GM21423 (cell line): ENCODE results near the gene TBX1.
A peak's percentile ranks its signal among the peaks of the same experiment; 100 is the strongest.
"Not testable (repeated sequence)": the region's sequence is repeated elsewhere in the genome, so short reads cannot be mapped to it uniquely, and the experiment has no call there.

Experiments used
- ATAC-seq: cut with Tn5 transposase; IDR thresholded peaks from one replicate; pipeline ENCODE4 v1.9.1; 2021; ENCODE audit warnings: mild to moderate bottlenecking, moderate library complexity; ENCODE audit not compliant: unreplicated experiment

Gene TBX1

GRCh38 chr22:19763458-19764298, 3.1 kb downstream of the TBX1 start:
- no peak for ATAC-seq

- ATAC-seq: no peak
Observed at GRCh38 chr22:19764299-19764593, 3.7 kb downstream of the TBX1 start.

GRCh38 chr22:19764636-19765476, 4.3 kb downstream of the TBX1 start:
- ATAC-seq: no peak

DNA sequence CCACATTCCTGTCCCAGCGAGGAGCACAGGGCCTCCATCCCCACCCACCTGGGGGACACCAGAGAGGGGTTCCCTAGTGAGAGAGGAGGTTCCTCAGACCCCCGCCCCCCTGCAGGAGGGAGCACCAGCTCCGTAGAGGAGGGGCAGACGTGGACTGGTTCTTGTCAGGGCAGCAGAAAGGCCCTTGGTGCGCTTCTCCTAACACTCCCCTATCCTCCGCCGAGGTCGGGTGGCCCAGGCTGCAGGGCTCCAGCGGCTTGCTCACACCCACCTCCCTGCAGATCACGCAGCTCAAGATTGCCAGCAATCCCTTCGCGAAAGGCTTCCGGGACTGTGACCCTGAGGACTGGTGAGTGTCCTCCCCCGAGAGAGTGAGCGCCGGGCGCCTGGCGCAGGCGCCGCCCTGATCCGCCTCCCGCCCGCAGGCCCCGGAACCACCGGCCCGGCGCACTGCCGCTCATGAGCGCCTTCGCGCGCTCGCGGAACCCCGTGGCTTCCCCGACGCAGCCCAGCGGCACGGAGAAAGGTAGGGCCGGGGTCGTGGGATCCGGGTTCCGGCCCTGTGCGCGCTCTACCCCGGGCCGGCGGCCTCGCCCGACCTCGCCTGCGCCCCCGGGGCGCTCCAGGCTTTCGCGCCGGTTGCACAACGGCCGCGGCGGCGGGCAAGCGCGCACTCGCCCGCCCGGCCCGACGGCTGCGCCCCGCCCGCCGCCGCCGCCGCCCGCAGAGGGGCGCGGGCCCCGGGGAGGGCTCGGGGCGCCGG, 5.1 kb downstream of the TBX1 start:
- ATAC-seq: no peak

DNA sequence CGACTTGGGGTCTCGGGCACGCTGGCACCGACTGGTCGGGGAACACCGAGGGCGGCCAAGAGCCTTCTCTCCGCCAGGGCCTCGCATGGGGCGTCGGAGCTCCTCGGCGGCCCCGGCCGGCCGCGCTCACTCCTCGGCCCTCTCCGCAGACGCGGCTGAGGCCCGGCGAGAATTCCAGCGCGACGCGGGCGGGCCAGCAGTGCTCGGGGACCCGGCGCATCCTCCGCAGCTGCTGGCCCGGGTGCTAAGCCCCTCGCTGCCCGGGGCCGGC, 5.6 kb downstream of the TBX1 start:
- no peak for ATAC-seq

GRCh38 chr22:19766511-19767426, 6.2 kb downstream of the TBX1 start:
- no peak for ATAC-seq

DNA sequence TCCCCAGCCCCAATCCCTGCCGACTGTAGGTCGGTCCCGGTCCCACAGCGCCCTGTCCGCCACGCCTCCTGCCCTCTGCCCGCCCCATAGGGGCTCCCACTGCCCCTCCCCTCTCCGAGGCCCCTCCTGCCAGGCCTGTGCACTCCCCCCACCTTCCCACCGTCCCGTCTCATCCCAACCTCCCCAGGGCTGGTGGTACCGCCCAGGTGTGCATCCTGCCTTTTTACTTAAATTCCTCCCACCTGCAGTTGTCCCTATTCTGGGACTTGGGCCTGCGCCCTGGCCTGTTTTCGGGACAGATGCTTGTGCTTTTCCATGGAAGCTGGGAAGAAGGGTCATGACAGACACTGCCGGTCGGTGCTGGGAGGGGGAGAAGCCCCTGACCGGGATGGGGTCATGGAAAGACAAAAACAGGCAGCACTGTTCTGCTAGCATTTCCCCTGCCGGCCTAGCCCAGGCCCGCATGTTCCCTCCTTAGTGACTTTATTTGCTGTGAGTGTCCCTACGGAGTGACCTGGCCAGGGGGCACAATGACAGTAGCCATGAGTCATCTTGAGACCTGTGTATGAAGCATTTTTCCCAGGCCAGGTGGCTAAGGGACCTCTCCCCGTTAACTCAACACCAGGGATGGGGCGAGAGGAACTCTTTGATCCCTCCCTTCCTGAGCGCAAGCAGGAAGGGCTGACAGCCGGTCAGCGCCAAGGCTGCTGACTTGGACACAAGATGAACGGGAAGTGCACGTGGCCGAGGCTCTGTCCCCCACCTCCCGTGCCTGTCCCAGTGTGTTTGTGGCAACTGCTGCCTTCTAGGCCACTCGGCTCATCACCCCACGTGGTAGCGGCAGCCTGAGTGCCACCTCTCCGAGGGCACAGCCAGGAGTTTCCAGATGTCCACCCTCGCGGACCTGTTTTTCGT, 7.1 kb downstream of the TBX1 start:
- ATAC-seq: no peak

DNA sequence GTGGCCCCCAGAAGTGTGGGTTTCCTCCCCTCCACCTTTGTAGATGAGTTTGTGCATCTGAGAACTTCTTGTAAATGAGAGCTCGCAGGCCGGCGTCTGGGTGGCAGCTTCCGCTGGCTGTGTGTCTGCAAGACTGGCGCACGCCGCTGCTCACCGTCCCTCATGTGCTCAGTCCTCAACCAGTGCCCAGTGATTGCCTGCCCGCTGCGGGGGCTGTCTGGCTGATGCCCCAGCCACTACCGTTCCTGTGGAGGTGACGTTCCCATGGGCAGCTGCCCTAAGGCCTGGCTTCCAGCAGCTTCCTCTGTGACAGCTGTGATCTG, 8.8 kb downstream of the TBX1 start:
- ATAC-seq: no peak

GRCh38 chr22:19770349-19771220, 10.0 kb downstream of the TBX1 start:
- ATAC-seq: no peak

DNA sequence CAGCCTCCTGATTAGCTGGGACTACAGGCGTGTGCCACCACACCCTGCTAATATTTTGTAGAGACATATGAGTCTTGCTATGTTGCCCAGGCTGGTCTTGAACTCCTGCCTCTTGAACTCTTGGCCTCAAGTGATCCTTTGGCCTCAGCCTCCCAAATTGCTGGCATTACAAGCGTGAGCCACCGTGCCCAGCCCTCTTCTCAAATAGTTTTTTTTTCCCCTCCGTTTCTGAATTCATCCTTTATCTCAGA, 11.8 kb downstream of the TBX1 start:
- no peak for ATAC-seq

DNA sequence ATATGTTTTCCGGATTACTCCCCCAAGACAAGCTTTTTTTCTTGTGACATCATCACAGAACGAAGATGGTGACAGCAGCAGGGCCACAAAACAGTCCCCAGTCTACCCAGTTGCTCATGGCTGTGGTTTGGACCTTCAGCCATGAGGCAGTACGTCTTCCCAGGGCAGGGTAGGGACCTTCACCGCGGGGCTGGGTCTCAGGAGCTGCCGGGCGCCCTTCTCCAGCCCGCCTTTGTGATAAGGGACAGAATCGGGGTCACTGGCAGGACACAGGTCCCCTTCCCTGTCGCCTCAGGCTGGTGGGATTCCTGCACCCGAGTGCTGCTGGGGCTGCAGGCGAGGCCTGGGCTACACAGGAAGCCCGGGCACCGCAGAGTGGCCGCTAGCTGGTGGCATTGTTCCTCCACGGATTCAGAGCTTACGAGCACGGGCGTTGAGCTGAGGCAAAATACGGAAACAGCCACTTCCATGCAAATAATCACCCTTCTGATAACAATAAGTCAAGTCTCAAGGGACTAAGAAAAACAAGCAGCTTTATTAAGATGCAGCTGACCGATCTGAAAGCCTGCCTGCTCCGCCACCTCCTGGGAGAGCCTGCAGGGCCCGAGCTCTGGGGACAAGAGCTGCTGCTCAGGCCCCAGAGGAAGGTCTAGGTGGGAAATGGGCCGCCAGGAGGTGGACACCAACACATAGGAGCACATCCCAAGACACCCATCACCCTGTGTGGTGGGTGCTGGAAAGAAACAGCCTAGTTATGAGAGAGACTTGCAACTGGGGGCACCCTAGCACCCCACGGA, 12.3 kb downstream of the TBX1 start:
- ATAC-seq: peak; percentile 75

- no peak for ATAC-seq
Observed at GRCh38 chr22:19773470-19774040, 13.0 kb downstream of the TBX1 start.

DNA sequence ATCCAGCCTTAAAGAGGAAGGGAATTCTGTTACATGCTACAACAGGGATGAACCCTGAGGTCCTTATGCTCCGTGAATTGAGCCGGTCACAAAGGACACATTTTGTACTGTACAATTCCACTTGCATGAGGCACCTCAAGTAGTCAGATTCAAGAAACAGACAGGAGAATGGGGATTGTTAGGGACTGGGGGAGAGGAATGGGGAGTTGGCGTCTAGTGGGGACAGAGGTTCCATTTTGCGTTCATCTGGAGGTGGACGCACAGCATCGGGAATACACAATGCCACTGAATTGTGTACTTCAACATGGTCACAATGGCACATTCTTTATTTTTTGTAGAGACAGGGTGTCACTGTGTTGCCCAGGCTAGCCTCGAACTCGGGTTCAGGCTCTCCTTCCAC, 14.1 kb downstream of the TBX1 start:
- ATAC-seq: no peak

- ATAC-seq: no peak
Observed at GRCh38 chr22:19775496-19776325, 15.1 kb downstream of the TBX1 start.

DNA sequence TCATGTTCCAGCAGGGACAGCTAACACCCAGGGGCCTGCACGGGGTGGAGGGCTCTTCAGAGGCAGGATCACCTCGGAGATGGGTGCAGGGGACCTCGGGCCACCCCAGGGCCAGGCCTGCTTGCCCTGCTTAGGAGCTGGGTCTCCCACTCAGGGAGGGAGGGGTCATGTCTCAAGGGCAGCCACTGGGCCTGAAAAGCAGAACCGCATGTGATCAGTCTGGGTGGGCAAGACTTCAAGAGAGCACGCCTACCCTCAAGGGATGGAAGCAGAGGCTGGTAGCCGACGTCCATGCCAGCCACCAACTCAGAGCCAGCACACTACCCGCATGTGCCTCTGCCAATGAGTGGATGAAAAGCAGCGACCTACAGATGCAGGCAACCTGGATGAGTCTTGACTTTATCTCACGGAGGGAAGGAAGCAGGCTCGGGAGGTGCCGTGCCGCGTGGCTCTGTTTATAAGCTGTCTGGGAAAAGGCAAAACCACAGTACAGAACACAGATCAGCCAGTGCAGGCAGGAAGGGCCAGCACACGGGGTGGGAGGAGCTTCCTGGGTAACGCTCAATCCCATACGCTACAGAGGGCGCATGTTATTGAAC, 16.0 kb downstream of the TBX1 start:
- no peak for ATAC-seq

DNA sequence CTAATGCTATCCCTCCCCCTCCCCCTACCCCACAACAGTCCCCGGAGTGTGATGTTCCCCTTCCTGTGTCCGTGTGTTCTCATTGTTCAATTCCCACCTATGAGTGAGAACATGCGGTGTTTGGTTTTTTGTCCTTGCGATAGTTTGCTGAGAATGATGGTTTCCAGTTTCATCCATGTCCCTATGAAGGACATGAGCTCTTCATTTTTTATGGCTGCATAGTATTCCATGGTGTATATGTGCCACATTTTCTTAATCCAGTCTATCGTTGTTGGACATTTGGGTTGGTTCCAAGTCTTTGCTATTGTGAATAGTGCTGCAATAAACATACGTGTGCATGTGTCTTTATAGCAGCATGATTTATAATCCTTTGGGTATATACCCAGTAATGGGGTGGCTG, 16.6 kb downstream of the TBX1 start:
- not testable (repeated sequence) for ATAC-seq

DNA sequence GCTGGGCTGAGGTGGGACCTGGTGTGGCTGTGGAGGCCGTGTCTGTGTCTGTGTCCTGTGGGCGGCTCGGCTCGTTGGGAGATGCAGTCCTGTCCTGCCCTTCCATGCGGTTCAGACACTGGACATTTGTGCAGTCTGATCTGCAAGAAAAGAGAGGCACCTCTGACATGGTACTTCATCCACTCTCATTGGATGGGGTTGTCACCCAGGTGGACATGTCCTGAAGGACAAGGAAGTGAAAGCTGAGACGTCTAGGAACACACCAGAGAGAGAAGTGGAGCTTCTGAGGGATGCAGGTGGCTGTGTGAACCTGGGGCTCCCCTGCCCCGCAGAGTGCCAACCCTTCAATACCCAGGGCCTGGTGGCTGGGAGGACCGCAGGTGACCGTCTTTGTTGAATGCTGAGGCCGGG, 18.4 kb downstream of the TBX1 start:
- no peak for ATAC-seq
